ENCODE measurements around the gene FAAP24. TPM values are rescaled to one million over a fixed set of nuclear protein-coding genes. Genes with fewer than 3 reads are reported as not detected.
"Not testable (repeated sequence)": the region's sequence is repeated elsewhere in the genome, so short reads cannot be mapped to it uniquely, and the experiment has no call there.

FAAP24 gene
- polyA plus RNA-seq, 1 donor from 2014 or later = 3.5 TPM

DNA sequence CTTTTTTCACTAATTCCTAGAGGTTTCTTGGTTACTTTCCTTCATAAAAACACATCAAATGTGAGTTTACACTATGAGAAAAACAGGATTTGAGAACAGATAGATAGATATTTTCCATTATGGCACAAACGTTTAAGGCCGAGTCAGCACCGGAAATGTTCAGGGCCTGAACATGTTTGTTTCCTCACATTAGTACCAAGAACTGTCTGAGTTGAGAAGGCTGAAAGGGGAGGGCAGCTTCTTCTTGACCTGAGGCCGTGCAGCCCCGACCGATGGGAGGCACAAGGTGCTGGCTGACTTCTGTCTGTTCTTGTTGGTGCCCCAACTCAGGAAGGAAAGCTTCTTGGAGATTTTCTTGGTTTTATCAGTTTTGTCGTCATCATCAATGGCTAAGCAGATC is 7.8 kb downstream of the FAAP24 start:
- H3K4me3 Mint-ChIP-seq, H3K9me3 Mint-ChIP-seq, H3K27me3 Mint-ChIP-seq, H3K36me3 Mint-ChIP-seq, H3K27ac Mint-ChIP-seq, H3K4me1 Mint-ChIP-seq: not testable (repeated sequence)

- H3K27me3 Mint-ChIP-seq, H3K4me1 Mint-ChIP-seq, H3K27ac Mint-ChIP-seq, H3K9me3 Mint-ChIP-seq, H3K4me3 Mint-ChIP-seq, H3K36me3 Mint-ChIP-seq: not testable (repeated sequence)
These were observed 10.4 kb downstream of the FAAP24 start for GRCh38 chr19:32982488-32982887.

GRCh38 chr19:32988254-32988653 is 16.2 kb downstream of the FAAP24 start:
- H3K9me3 Mint-ChIP-seq, H3K27me3 Mint-ChIP-seq, H3K4me3 Mint-ChIP-seq, H3K27ac Mint-ChIP-seq, H3K4me1 Mint-ChIP-seq: not testable (repeated sequence)
- H3K36me3 Mint-ChIP-seq = peaks cover 11% of the 10 kb centered on the region

DNA sequence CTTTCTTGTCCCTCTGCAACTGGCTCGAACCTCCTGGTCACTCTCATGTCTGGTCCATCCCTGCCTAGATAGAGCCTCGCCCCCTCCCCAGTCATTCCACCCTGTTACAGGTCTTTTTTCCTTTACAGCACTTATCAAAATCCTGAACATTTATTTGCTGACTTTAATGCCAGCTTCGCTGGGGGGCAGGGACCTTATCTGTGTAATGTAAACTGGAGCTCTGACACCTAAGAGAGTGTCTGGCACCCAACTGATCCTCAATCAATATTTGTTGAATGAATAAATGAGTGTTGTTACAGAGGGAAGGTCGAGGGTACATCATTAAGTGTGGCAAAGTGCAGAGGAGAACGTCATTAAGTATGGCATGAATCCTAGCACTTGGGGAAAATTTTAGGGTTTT is 16.7 kb downstream of the FAAP24 start:
- Mint-ChIP-seq H3K27ac (no peak overlapping the region), H3K9me3 (peaks cover 0 to 2% (median 0%) of the 10 kb centered on the region in 3 donors), H3K36me3 (peaks cover 11% of the 10 kb centered on the region), H3K4me3 (no peak overlapping the region), H3K4me1 (peaks cover 0 to 2% (median 0%) of the 10 kb centered on the region in 3 donors), H3K27me3 (no peaks in the 10 kb centered on the region)

DNA sequence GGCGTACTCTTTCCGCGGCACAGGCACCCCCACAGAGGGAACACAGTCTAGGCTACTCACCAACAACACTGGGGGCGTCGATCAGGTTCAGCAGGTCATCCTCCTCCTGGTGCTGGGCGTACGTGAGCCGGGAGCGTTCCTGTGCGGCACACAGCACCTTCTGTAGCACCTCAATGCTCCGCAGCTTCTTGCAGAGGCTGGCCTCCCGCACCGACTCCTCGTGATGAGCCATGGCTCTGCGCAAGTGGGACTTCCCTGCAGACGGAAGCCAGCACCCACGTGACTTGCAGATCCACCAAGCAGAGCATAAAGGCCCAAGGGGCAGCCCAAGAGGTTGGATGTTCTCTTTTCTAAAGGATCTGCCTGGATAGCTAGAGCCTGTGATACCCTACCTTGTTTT is 23.9 kb downstream of the FAAP24 start:
- H3K9me3 Mint-ChIP-seq, H3K27me3 Mint-ChIP-seq, H3K36me3 Mint-ChIP-seq, H3K4me3 Mint-ChIP-seq, H3K4me1 Mint-ChIP-seq, H3K27ac Mint-ChIP-seq: not testable (repeated sequence)

DNA sequence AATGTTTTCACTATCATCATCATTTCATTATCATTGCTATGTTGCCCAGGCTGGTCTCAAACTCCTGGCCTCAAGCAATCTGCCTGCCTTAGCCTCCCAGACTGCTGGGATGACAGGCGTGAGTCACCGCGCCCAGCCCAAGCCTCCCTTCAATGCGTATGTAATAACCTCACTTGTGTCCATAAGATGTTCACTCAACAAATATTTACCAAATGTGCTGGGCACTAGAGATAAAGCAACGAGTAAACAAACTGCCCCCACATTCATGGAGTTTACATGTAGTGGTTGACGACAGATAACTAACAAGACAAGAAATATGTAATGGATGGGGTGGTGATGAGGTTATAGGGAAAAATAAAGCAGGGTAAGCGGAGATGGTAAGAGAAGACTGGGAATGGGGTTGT is 25.0 kb downstream of the FAAP24 start:
- H3K27ac Mint-ChIP-seq = peak overlapping the region in 1 of 3 donors; percentile 19
- not testable (repeated sequence) for H3K36me3 Mint-ChIP-seq, H3K27me3 Mint-ChIP-seq, H3K9me3 Mint-ChIP-seq, H3K4me3 Mint-ChIP-seq, H3K4me1 Mint-ChIP-seq

DNA sequence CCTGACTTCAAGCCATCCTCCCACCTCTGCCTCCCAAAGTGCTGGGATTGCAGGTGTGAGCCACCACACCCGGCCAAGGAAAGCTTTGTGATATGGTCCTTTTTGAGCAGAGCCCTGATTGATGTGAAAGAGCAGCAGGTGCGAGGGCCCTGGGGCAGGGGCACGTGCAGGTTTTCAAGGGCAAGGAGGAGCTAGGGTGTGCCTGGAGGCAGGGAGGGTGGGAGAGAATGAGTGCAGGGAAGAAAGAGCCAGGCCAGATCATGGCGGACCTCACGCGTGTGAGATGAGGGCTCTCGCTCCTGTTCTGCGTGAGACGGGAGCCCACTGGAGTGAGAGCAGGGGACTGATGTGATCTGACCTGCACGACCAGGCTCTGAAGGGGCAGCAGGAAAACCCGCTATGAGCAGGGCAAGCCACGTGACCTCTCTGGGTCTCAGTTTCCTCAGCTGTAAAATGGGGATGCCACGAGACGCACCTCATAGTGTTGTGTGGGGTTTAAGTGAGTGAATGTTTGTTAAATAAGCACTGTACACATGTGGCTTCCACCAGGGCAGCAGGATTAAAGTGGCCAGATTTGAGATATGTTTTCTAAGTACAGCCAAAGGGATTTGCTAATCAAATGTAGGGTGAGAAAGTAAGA is 25.8 kb downstream of the FAAP24 start:
- Mint-ChIP-seq H3K4me1 (peaks cover 3 to 6% (median 3%) of the 10 kb centered on the region in 3 donors), H3K27me3 (no peaks in the 10 kb centered on the region)

GRCh38 chr19:32998722-32999121 is 26.7 kb downstream of the FAAP24 start:
- peaks cover 3 to 6% (median 3%) of the 10 kb centered on the region in 3 donors for H3K4me1 Mint-ChIP-seq
- H3K27ac Mint-ChIP-seq = no peak overlapping the region
- H3K36me3 Mint-ChIP-seq = peaks cover 3% of the 10 kb centered on the region
- H3K4me3 Mint-ChIP-seq = no peak overlapping the region
- no peaks in the 10 kb centered on the region for H3K9me3 Mint-ChIP-seq
- H3K27me3 Mint-ChIP-seq = no peaks in the 10 kb centered on the region

More for the DNA sequence above, 25.8 kb downstream of the FAAP24 start:
- Mint-ChIP-seq H3K4me3 (no peak overlapping the region), H3K9me3 (no peaks in the 10 kb centered on the region), H3K27ac (no peak overlapping the region), H3K36me3 (peaks cover 3% of the 10 kb centered on the region)

- no peaks in the 10 kb centered on the region for H3K27me3 Mint-ChIP-seq
- no peak overlapping the region for H3K27ac Mint-ChIP-seq
- H3K9me3 Mint-ChIP-seq = no peaks in the 10 kb centered on the region
- peak overlapping the region in 1 of 4 donors; percentile 40 for H3K4me3 Mint-ChIP-seq
- H3K4me1 Mint-ChIP-seq = peaks cover 3 to 6% (median 3%) of the 10 kb centered on the region in 3 donors
- H3K36me3 Mint-ChIP-seq = peaks cover 3% of the 10 kb centered on the region
These were observed 28.5 kb downstream of the FAAP24 start for GRCh38 chr19:33000510-33000909.

- Mint-ChIP-seq H3K36me3 (peaks cover 4% of the 10 kb centered on the region), H3K4me3 (peak overlapping the region in 1 of 4 donors; percentile 40), H3K27me3 (no peaks in the 10 kb centered on the region), H3K27ac (no peak overlapping the region), H3K4me1 (peaks cover 3 to 6% (median 5%) of the 10 kb centered on the region in 3 donors), H3K9me3 (no peaks in the 10 kb centered on the region)
These were observed 28.9 kb downstream of the FAAP24 start for GRCh38 chr19:33000910-33001309.

DNA sequence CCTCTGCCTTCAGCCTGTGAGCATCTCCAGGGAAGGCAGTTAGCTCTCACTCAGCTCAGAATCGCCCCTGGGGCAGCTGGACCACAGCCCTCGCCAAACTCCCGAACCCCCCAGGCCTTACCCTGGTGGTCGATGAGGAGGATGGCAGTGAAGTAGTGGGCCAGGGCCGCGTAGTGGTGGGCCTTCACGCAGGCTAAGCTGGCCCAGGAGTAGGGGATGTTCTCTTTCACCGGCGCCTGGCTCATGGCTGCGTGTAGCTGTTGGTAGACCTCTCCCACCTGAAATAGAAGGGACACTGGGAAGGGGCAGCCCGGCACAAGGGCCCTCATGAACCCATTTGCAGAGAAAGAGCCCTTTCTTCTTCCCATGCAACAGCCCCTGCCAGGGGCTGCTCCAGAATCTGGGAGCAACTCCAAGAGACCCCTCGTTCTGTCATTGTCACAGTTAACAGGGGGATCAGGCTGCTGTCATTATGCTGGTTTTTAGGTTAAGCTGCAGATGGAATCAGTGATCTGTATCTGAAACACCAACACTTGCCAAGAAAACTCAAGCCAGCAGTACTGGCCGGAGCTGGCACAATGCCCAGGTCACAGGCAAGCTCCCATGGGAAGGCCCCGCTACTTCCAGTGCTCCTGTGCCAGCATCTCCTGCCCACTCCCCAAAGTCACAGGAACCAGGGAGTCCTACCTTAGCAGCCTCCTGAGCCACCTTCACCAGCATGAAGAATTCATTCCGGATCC is 30.3 kb downstream of the FAAP24 start:
- H3K4me1 Mint-ChIP-seq, H3K36me3 Mint-ChIP-seq, H3K4me3 Mint-ChIP-seq, H3K27me3 Mint-ChIP-seq, H3K27ac Mint-ChIP-seq, H3K9me3 Mint-ChIP-seq: not testable (repeated sequence)

GRCh38 chr19:33003424-33004024 is 31.5 kb downstream of the FAAP24 start:
- not testable (repeated sequence) for H3K9me3 Mint-ChIP-seq

GRCh38 chr19:33005440-33005839 is 33.4 kb downstream of the FAAP24 start:
- Mint-ChIP-seq H3K36me3 (peaks cover 4% of the 10 kb centered on the region), H3K9me3 (peaks cover 0 to 2% (median 0%) of the 10 kb centered on the region in 3 donors), H3K27ac (no peak overlapping the region), H3K27me3 (no peaks in the 10 kb centered on the region), H3K4me3 (no peak overlapping the region), H3K4me1 (peaks cover 3 to 4% (median 4%) of the 10 kb centered on the region in 3 donors)

More at GRCh38 chr19:33003424-33004024, 31.5 kb downstream of the FAAP24 start:
- H3K27ac Mint-ChIP-seq, H3K27me3 Mint-ChIP-seq, H3K4me1 Mint-ChIP-seq, H3K36me3 Mint-ChIP-seq, H3K4me3 Mint-ChIP-seq: not testable (repeated sequence)

DNA sequence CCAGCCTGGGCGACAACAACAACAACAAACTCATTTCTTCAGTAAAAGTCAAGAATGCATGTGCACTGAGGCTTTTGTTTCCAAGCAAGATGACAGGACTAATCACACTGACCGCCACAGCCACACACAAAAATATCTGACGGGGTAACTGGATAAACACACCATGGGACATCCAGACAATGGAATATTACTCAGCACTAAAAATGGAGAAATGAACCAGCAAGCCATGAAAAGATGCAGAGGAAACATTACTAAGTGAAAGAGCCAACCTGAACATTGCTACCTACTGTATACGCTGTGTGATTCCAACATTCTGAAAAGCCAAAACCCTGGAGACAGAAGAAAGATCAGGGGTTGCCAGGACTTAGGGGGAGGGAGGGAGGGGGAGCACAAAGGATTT is 36.7 kb downstream of the FAAP24 start:
- Mint-ChIP-seq H3K36me3 (peaks cover 11% of the 10 kb centered on the region), H3K4me3 (no peak overlapping the region), H3K9me3 (peaks cover 0 to 2% (median 0%) of the 10 kb centered on the region in 3 donors), H3K27ac (no peak overlapping the region), H3K27me3 (no peaks in the 10 kb centered on the region), H3K4me1 (peaks cover 0 to 2% (median 0%) of the 10 kb centered on the region in 3 donors)

- H3K27ac Mint-ChIP-seq, H3K4me3 Mint-ChIP-seq, H3K4me1 Mint-ChIP-seq, H3K9me3 Mint-ChIP-seq, H3K27me3 Mint-ChIP-seq, H3K36me3 Mint-ChIP-seq: not testable (repeated sequence)
These were observed 38.8 kb downstream of the FAAP24 start for GRCh38 chr19:33010891-33011290.

All from IgD-negative memory B cell (primary cell).